ENCODE results near the gene COBLL1.

DNA sequence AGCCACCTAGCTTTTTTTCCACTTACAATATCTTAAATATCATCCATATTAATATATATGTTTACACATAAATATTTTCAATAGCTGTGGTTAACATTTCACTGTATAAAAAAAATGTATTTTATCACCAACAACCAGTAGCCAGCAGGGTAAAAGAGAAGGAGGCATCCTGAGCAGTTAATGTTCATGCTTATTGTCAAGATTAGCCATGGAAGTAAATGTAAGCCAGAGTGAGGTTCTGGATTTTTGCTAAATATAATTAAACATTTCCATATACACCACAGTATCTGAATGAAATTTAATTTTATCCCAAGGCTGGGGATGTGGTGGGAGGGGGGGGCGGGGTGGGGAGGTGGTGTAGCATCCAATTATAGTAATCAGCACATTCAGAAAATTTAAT, 140.1 kb downstream of the COBLL1 start:
- TF ChIP-seq EZH2 (IDR thresholded peaks at IDR 0.05) (no peak), EZH2phosphoT487 (IDR thresholded peaks at IDR 0.05) (no peak)
- TF ChIP-seq, protein P1, sequence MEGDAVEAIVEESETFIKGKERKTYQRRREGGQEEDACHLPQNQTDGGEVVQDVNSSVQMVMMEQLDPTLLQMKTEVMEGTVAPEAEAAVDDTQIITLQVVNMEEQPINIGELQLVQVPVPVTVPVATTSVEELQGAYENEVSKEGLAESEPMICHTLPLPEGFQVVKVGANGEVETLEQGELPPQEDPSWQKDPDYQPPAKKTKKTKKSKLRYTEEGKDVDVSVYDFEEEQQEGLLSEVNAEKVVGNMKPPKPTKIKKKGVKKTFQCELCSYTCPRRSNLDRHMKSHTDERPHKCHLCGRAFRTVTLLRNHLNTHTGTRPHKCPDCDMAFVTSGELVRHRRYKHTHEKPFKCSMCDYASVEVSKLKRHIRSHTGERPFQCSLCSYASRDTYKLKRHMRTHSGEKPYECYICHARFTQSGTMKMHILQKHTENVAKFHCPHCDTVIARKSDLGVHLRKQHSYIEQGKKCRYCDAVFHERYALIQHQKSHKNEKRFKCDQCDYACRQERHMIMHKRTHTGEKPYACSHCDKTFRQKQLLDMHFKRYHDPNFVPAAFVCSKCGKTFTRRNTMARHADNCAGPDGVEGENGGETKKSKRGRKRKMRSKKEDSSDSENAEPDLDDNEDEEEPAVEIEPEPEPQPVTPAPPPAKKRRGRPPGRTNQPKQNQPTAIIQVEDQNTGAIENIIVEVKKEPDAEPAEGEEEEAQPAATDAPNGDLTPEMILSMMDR (IDR thresholded peaks at IDR 0.05), result no peak

Data from neural progenitor cell (in vitro differentiated cells).